Measurements from ENCODE around the gene SEMA3E. TPM values are rescaled to one million over a fixed set of nuclear protein-coding genes. Genes with fewer than 3 reads are reported as not detected.
"Not testable (repeated sequence)": the region's sequence is repeated elsewhere in the genome, so short reads cannot be mapped to it uniquely, and the experiment has no call there.

Gene SEMA3E
- total RNA-seq, 6 experiments from 2014 or later = not detected

DNA sequence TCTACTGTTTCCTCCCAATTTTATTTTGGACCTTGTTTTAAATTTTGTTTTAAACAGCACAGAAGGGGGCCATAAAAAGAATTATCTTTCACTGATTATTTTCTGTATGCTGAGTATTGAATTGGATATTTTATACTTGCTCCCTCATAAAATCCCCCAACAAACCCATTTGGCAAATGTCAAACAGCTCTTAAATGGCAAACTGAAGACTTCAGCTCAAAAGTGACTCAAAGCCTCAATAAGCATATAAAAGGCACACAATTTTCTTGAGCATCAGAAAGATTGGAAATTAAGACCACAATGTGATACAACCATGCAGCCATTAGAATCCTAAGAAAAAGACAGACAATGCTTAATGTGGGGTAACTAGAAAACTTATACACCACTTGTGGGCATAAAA, 199.2 kb downstream of the SEMA3E start:
- H3K4me3 Mint-ChIP-seq = no peak overlapping the region
- no peak overlapping the region for H3K27ac Mint-ChIP-seq
- no peaks in the 10 kb centered on the region for H3K4me1 Mint-ChIP-seq (ENCODE audit: low read depth)
- no peaks in the 10 kb centered on the region for H3K27me3 Mint-ChIP-seq (ENCODE audit: insufficient read depth)
- DNase-seq = no peak
- TF ChIP-seq, protein P1, sequence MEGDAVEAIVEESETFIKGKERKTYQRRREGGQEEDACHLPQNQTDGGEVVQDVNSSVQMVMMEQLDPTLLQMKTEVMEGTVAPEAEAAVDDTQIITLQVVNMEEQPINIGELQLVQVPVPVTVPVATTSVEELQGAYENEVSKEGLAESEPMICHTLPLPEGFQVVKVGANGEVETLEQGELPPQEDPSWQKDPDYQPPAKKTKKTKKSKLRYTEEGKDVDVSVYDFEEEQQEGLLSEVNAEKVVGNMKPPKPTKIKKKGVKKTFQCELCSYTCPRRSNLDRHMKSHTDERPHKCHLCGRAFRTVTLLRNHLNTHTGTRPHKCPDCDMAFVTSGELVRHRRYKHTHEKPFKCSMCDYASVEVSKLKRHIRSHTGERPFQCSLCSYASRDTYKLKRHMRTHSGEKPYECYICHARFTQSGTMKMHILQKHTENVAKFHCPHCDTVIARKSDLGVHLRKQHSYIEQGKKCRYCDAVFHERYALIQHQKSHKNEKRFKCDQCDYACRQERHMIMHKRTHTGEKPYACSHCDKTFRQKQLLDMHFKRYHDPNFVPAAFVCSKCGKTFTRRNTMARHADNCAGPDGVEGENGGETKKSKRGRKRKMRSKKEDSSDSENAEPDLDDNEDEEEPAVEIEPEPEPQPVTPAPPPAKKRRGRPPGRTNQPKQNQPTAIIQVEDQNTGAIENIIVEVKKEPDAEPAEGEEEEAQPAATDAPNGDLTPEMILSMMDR (IDR thresholded peaks at IDR 0.05) = no peak
- H3K36me3 Mint-ChIP-seq (ENCODE audit: low read depth) = no peaks in the 10 kb centered on the region
- H3K9me3 Mint-ChIP-seq = no peaks in the 10 kb centered on the region

DNA sequence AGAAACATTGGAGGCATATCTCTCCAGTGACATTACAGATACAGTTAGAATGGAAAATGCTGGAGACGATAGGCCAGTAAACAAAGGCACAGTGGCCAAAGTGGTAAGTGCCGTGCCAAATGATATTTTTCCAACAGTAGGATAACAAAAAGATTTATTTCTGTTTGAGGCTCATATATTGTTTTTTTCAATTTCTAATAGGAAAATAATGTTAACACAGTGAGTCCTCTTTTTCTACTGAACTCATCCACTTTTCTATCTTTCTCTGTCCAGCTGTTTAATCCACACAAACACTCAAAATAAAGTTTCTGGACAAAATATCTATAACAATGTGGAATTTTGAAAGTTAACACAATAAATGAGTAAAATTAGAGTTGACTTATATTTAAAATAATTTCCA, 201.3 kb downstream of the SEMA3E start:
- DNase-seq = no peak
- TF ChIP-seq, protein P1 (IDR thresholded peaks at IDR 0.05) = no peak
- Mint-ChIP-seq H3K4me3 (no peak overlapping the region), H3K4me1 (ENCODE audit: low read depth) (no peaks in the 10 kb centered on the region), H3K27ac (no peak overlapping the region), H3K36me3 (ENCODE audit: low read depth) (no peaks in the 10 kb centered on the region), H3K27me3 (ENCODE audit: insufficient read depth) (peaks cover 2% of the 10 kb centered on the region; the same call in 1 of the 2 replicates), H3K9me3 (no peaks in the 10 kb centered on the region)

DNA sequence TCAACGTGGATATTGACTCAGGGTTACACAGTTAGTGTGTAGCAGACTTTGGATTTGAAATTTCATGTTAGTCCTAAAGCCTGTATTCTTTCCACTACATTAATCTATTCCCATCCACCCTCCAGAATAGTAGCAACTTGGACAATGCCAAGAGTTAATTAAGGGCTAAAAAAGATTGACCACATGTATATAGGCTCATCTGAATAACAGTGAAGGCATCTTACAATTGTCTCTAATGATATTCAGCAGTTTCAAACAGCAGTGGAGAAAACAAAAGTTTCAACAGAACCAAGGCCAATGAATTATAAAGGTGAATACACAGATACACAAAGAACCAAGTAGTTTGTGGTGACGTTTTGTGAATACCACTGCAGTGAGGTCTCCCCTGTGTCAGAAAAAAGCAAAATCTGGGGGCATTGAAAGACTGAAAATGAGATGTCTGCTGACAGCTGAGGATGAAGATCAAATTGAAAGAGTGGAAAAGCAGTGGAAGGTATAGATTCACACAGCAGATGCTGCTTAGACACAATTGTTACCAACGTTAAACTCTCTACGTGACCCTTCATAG, 202.8 kb downstream of the SEMA3E start:
- H3K4me1 Mint-ChIP-seq (ENCODE audit: low read depth) = no peaks in the 10 kb centered on the region
- no peak for DNase-seq
- no peaks in the 10 kb centered on the region for H3K36me3 Mint-ChIP-seq (ENCODE audit: low read depth)
- no peak overlapping the region for H3K4me3 Mint-ChIP-seq
- no peaks in the 10 kb centered on the region for H3K9me3 Mint-ChIP-seq
- no peak overlapping the region for H3K27ac Mint-ChIP-seq
- H3K27me3 Mint-ChIP-seq (ENCODE audit: insufficient read depth) = peaks cover 2% of the 10 kb centered on the region; the same call in 1 of the 2 replicates
- TF ChIP-seq, protein P1 (IDR thresholded peaks at IDR 0.05) = no peak

DNA sequence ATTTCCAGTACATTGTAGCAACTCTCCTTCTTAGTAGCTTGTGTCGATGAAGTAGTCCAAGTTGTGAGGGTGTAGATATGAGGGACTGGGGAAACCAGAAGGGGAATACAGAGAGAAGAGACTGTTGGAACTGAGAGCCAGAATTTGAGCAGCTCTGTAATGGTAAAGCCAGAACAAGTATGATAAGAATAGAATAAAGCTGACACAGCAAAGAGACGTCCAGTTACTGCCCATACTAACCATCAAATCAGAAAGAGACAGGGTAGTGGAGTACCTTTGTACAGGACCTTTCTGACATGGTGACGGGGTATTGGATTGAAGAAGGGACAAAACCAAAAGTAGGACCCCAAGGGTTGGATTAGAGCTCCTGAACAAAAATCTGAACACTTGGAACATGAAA, 206.0 kb downstream of the SEMA3E start:
- Mint-ChIP-seq H3K27me3 (ENCODE audit: insufficient read depth) (peaks cover 2% of the 10 kb centered on the region; the same call in 1 of the 2 replicates), H3K27ac (no peak overlapping the region), H3K4me1 (ENCODE audit: low read depth) (no peaks in the 10 kb centered on the region), H3K9me3 (no peaks in the 10 kb centered on the region), H3K36me3 (ENCODE audit: low read depth) (no peaks in the 10 kb centered on the region), H3K4me3 (no peak overlapping the region)
- TF ChIP-seq, protein P1 (IDR thresholded peaks at IDR 0.05) = no peak
- no peak for DNase-seq

DNA sequence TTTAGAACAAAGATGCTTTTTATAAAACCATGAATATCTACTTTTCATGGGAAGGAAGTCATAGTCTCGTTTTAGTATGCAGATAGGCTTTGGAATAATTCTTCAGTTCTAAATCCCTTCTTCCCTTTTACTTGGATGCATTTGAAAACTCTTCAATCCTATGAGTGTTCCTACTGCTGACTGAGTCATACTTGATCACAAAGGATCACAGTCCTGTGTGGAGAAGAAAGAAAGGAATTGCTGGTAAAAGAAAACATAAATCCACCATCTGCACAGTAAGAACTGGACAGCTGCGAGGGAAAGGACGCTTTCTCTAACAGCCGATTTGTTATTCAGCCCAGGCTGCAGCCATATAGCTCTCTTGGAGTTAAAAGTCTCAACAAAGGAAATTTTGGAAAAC, 209.9 kb downstream of the SEMA3E start:
- Mint-ChIP-seq H3K4me3 (no peak overlapping the region), H3K36me3 (ENCODE audit: low read depth) (no peaks in the 10 kb centered on the region), H3K27me3 (ENCODE audit: insufficient read depth) (peaks cover 2% of the 10 kb centered on the region; the same call in 1 of the 2 replicates), H3K27ac (no peak overlapping the region), H3K4me1 (ENCODE audit: low read depth) (no peaks in the 10 kb centered on the region), H3K9me3 (no peaks in the 10 kb centered on the region)
- no peak for DNase-seq
- TF ChIP-seq, protein P1 (IDR thresholded peaks at IDR 0.05) = no peak

DNA sequence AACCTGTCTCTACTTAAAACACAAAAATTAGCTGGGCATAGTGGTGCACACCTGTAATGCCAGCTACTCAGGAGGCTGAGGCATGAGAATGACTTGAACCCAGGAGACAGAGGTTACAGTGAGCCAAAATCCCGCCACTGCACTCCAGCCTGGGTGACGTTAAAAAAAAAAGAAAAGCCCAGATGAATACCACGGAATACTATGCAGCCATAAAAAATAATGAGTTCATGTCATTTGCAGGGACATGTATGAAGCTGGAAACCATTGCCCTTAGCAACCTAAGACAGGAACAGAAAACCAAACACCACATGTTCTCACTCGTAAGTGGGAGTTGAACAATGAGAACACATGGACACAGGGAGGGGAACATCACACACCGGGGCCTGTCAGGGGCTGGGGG, 218.7 kb downstream of the SEMA3E start:
- H3K4me3 Mint-ChIP-seq; H3K9me3 Mint-ChIP-seq; DNase-seq; H3K27me3 Mint-ChIP-seq (ENCODE audit: insufficient read depth); H3K4me1 Mint-ChIP-seq (ENCODE audit: low read depth); H3K27ac Mint-ChIP-seq; H3K36me3 Mint-ChIP-seq (ENCODE audit: low read depth): not testable (repeated sequence)

Data from HFFc6 (cell line).